Measurements from ENCODE around the gene GUCY2D. TPM values are rescaled to one million over a fixed set of nuclear protein-coding genes. Genes with fewer than 3 reads are reported as not detected.

Gene GUCY2D
- total RNA-seq, 6 donors from 2014 or later = 2.6 to 5.0 (median 3.8) TPM; not detected in 3

GRCh38 chr17:8063761-8064534, 61.5 kb downstream of the GUCY2D start:
- peaks cover 0 to 25% (median 4%) of the 10 kb centered on the region in 4 donors for H3K27me3 ChIP-seq
- no peaks in the 10 kb centered on the region for H3K9me3 ChIP-seq
- WGBS, 2 donors = 22 to 29% methylated on average over 10 to 16 of the region's 28 CpGs
- no peak for DNase-seq
- no peak overlapping the region for H3K27ac ChIP-seq
- no peaks in the 10 kb centered on the region for H3K36me3 ChIP-seq
- ATAC-seq (ENCODE audit: low FRiP score in 2 of 2) = no peak
- peaks cover 0 to 23% (median 7%) of the 10 kb centered on the region in 4 donors for H3K4me1 ChIP-seq
- no peak overlapping the region for H3K4me3 ChIP-seq
- TF ChIP-seq POLR2A (IDR thresholded peaks at IDR 0.05) (no peak), POLR2AphosphoS5 (IDR thresholded peaks at IDR 0.05) (no peak), EP300 (IDR thresholded peaks at IDR 0.05) (no peak), CTCF (IDR thresholded peaks at IDR 0.05) (no peak)

GRCh38 chr17:8064561-8065019, 62.2 kb downstream of the GUCY2D start:
- Histone ChIP-seq H3K36me3 (no peaks in the 10 kb centered on the region), H3K4me1 (peaks cover 6 to 29% (median 11%) of the 10 kb centered on the region in 4 donors), H3K27me3 (peaks cover 0 to 25% (median 4%) of the 10 kb centered on the region in 4 donors), H3K9me3 (no peaks in the 10 kb centered on the region), H3K27ac (no peak overlapping the region), H3K4me3 (no peak overlapping the region)
- ATAC-seq (ENCODE audit: low FRiP score in 2 of 2) (no peak), DNase-seq (no peak)
- TF ChIP-seq CTCF (IDR thresholded peaks at IDR 0.05) (no peak), POLR2A (IDR thresholded peaks at IDR 0.05) (no peak), EP300 (IDR thresholded peaks at IDR 0.05) (no peak), POLR2AphosphoS5 (IDR thresholded peaks at IDR 0.05) (no peak)
- WGBS, 2 donors = 54 to 59% methylated on average over 6 of the region's 6 CpGs

- ATAC-seq (ENCODE audit: low FRiP score in 2 of 2) = no peak
- peaks cover 13 to 33% (median 15%) of the 10 kb centered on the region in 4 donors for H3K4me1 ChIP-seq
- H3K27ac ChIP-seq = no peak overlapping the region
- no peak for DNase-seq
- TF ChIP-seq CTCF (IDR thresholded peaks at IDR 0.05) (no peak), POLR2AphosphoS5 (IDR thresholded peaks at IDR 0.05) (no peak), EP300 (IDR thresholded peaks at IDR 0.05) (no peak), POLR2A (IDR thresholded peaks at IDR 0.05) (no peak)
- no peaks in the 10 kb centered on the region for H3K36me3 ChIP-seq
- H3K4me3 ChIP-seq = no peak overlapping the region
- 66 to 72% methylated on average over 10 to 15 of the region's 15 CpGs for WGBS, 2 donors
- no peaks in the 10 kb centered on the region for H3K9me3 ChIP-seq
- peaks cover 0 to 21% (median 3%) of the 10 kb centered on the region in 4 donors for H3K27me3 ChIP-seq
These were observed 64.7 kb downstream of the GUCY2D start for GRCh38 chr17:8066841-8067775.

- WGBS, 2 donors = 74 to 81% methylated on average over 4 of the region's 4 CpGs
- Histone ChIP-seq H3K9me3 (no peaks in the 10 kb centered on the region), H3K27ac (no peak overlapping the region), H3K4me1 (peaks cover 19 to 35% (median 21%) of the 10 kb centered on the region in 4 donors), H3K27me3 (peaks cover 0 to 21% (median 7%) of the 10 kb centered on the region in 4 donors), H3K36me3 (no peaks in the 10 kb centered on the region), H3K4me3 (no peak overlapping the region)
- ATAC-seq (ENCODE audit: low FRiP score in 2 of 2) (no peak), DNase-seq (no peak)
- TF ChIP-seq CTCF (IDR thresholded peaks at IDR 0.05) = no peak
- TF ChIP-seq POLR2A (IDR thresholded peaks at IDR 0.05) = no peak
- no peak for TF ChIP-seq POLR2AphosphoS5 (IDR thresholded peaks at IDR 0.05)
- TF ChIP-seq EP300 (IDR thresholded peaks at IDR 0.05) = no peak
These were observed 65.4 kb downstream of the GUCY2D start for GRCh38 chr17:8067806-8068205.

Measured in upper lobe of left lung (tissue), 6 donors.